Liver (tissue), 9 donors: ENCODE data around the gene DAP3. TPM values are rescaled to one million over a fixed set of nuclear protein-coding genes. Genes with fewer than 3 reads are reported as not detected.
"Not testable (repeated sequence)": the region's sequence is repeated elsewhere in the genome, so short reads cannot be mapped to it uniquely, and the experiment has no call there.

Experiments used
- DNase-seq: peaks from one replicate; pipeline ENCODE4 v3.0.0-alpha.2; 2017; ENCODE audit warnings: low spot score
- H3K27ac ChIP-seq, 2 donors: one replicate each; pipeline ENCODE4 v1.7.0; 2013; ENCODE audit warnings: inconsistent platforms in 2 of 2, low read length in 2 of 2, control low read depth in 1 of 2, low read depth in 1 of 2, mild to moderate bottlenecking in 1 of 2
- H3K27me3 ChIP-seq, 4 donors: one replicate each; pipeline versions ENCODE4 v1.6.1 to v1.7.0; 2013; ENCODE audit warnings: low read length in 3 of 4, inconsistent platforms in 1 of 4, mild to moderate bottlenecking in 1 of 4, moderate library complexity in 1 of 4; ENCODE audit not compliant: control insufficient read depth in 4 of 4, insufficient read depth in 4 of 4
- H3K36me3 ChIP-seq, 4 donors: one replicate each; pipeline versions ENCODE4 v1.6.1 to v1.7.0; 2013; ENCODE audit warnings: low read length in 3 of 4, mild to moderate bottlenecking in 3 of 4, low read depth in 1 of 4, moderate library complexity in 1 of 4; ENCODE audit not compliant: control insufficient read depth in 4 of 4, insufficient read depth in 3 of 4
- H3K4me1 ChIP-seq, 4 donors: one replicate each; pipeline versions ENCODE4 v1.6.1 to v1.7.0; 2013; ENCODE audit warnings: low read length in 3 of 4, mild to moderate bottlenecking in 3 of 4, moderate library complexity in 1 of 4; ENCODE audit not compliant: control insufficient read depth in 4 of 4, insufficient read depth in 4 of 4
- H3K4me3 ChIP-seq, 3 donors: one replicate each; pipeline versions ENCODE4 v1.6.1 to v1.7.0; 2013; ENCODE audit warnings: low read length in 3 of 3, control low read depth in 1 of 3, low read depth in 1 of 3, mild to moderate bottlenecking in 1 of 3
- H3K9ac ChIP-seq, 2 donors: one replicate each; pipeline ENCODE4 v1.7.0; 2013; ENCODE audit warnings: low read length in 2 of 2, mild to moderate bottlenecking in 2 of 2, moderate library complexity in 2 of 2, control low read depth in 1 of 2, low read depth in 1 of 2
- H3K9me3 ChIP-seq, 4 donors: one replicate each; pipeline versions ENCODE4 v1.6.1 to v1.7.0; 2013; ENCODE audit warnings: low read length in 3 of 4; ENCODE audit not compliant: control insufficient read depth in 4 of 4
- EGR1 ChIP-seq, 2 donors: IDR thresholded peaks; 2 replicates each; pipeline ENCODE4 v1.6.1; 2016 to 2018; ENCODE audit warnings: antibody characterized with exemption in 2 of 2, low read depth in 2 of 2
- HNF4A ChIP-seq, 2 donors: conservative IDR thresholded peaks; 2 replicates each; pipeline ENCODE4 v1.6.1; 2016; ENCODE audit warnings: antibody characterized with exemption in 2 of 2, mild to moderate bottlenecking in 2 of 2
- HNF4G ChIP-seq: IDR thresholded peaks from 2 replicates; pipeline ENCODE4 v1.6.1; 2016; ENCODE audit warnings: antibody characterized with exemption
- NR2F2 ChIP-seq: IDR thresholded peaks from 2 replicates; pipeline ENCODE4 v1.6.1; 2016; ENCODE audit warnings: antibody characterized with exemption
- RXRA ChIP-seq, 2 donors: IDR thresholded peaks; 2 replicates each; pipeline ENCODE4 v1.6.1; 2017 to 2018; ENCODE audit warnings: antibody characterized with exemption in 2 of 2, mild to moderate bottlenecking in 1 of 2
- WGBS: extraction: QIAGEN DNeasy Blood & Tissue Kit; methylation state at CpG from one replicate; pipeline ENCODE4 v1.1.7; 2013; 5-methylcytosine and 5-hydroxymethylcytosine counted together
- polyA plus RNA-seq, 2 donors: library from polyadenylated mRNA; stranded (reverse) in 1 of 2; unstranded in 1 of 2; fragments of 200-250 nt in 1 of 2; fragments of >200 nt in 1 of 2; fragmentation: Nextera tagmentation in 1 of 2; extraction: Ambion mirVana in 1 of 2; gene quantifications; one replicate each; pipeline versions ENCODE4 v1.2.1 to v1.2.3, GENCODE V29; 2013 to 2015
- total RNA-seq, 2 donors: library from RNA; depleted of rRNA; stranded (reverse); fragments of >200 nt; gene quantifications; one replicate each; pipeline ENCODE4 v1.2.3, GENCODE V29; 2014
- TF ChIP-seq, protein P1 (sequence below): IDR thresholded peaks from 2 replicates; pipeline ENCODE4 v1.6.1; 2016; ENCODE audit warnings: antibody characterized with exemption
- TF ChIP-seq, protein P2 (sequence below): IDR thresholded peaks from 2 replicates; pipeline ENCODE4 v1.6.1; 2016; ENCODE audit warnings: antibody characterized with exemption
- donor health status: healthy.
- donor health status: healthy.
- donor health status: healthy.
- donor health status: healthy.
- donor health status: healthy.

DAP3 gene
- total and polyA plus RNA-seq, 4 donors: 43.1 to 59.3 (median 57.3) TPM

DNA sequence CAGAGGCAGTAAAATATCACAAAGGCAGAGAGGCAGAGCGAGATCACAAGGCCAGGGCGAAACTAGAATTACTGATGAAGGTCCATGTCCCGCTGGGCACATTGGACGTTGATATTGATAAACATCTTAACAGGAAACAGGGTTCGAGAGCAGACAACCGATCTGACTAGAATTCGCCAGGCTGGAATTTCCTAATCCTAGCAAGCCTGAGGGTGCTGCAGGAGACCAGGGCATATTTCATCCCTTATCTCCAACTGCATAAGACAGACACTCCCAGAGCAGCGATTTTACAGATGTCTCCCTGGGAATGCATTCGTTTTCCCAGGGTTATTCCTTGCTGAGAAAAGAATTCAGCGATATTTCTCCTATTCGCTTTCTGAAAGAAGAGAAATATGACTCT, 8.7 kb downstream of the DAP3 start:
- H3K9ac ChIP-seq, H3K27me3 ChIP-seq, H3K36me3 ChIP-seq, H3K27ac ChIP-seq, H3K4me3 ChIP-seq, DNase-seq, H3K9me3 ChIP-seq: not testable (repeated sequence)
- 94% methylated on average over 11 of the region's 11 CpGs for WGBS
- H3K4me1 ChIP-seq: peaks cover 8 to 10% (median 9%) of the 10 kb centered on the region in 4 donors

DNA sequence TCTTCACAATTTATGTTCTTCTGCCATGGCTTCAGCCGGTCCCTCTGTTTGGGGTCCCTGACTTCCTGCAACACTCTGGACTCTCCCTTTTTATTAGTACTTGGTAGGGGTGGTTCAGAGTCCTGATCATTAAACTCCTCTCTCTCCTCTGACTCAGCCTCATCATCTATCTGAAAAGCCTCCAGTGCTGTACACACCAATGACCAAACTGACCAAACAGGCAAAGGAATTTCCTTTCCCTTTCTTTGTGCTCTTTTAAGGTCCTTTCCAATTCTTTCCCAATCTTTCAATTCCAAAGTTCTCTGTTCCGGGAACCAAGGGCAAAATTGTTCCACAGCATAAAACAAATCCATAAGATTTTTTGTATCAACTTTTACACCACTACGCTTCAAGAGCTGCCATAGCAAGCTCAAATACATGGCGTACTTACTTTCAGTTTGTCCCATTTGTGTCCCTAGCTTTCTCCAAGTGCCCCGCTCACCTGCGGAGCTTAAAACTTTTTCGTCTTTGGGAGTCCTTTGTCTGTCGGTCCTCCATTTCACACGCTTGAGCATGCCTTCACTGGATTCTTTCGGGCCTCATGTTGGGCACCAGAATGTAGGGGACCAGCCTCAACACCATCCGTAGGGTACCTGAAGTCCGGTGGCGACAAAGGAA, 9.6 kb downstream of the DAP3 start:
- H3K27ac ChIP-seq: peak overlapping the region in 1 of 2 donors; percentile 36

DNA sequence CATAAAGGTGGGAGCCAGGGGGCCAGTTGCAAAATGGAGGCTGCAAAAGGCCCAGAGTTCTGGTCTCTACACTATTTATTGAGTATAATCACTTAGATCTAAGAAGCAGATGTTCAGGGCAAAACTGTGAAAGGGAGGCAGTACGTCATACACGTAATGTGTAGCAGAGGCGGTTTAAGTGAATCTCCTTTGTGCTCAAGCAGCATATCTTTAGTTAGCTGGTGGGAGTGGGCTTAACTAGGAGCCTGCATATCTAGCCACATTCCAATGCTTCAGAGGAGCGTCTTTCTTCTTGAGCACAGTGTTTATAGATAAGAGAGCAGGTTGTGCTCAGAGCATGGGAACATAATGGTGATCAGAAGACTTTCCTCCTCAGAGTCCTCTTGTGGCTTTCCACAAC, 10.2 kb downstream of the DAP3 start:
- not testable (repeated sequence) for H3K4me3 ChIP-seq, H3K9ac ChIP-seq, DNase-seq, H3K9me3 ChIP-seq, H3K36me3 ChIP-seq, H3K27ac ChIP-seq, H3K27me3 ChIP-seq
- WGBS: 96% methylated on average over 4 of the region's 4 CpGs
- peaks cover 7 to 10% (median 8%) of the 10 kb centered on the region in 4 donors for H3K4me1 ChIP-seq

More for the DNA sequence above, 9.6 kb downstream of the DAP3 start:
- Histone ChIP-seq H3K4me3 (no peak overlapping the region), H3K4me1 (peaks cover 8 to 10% (median 9%) of the 10 kb centered on the region in 4 donors), H3K9me3 (no peaks in the 10 kb centered on the region), H3K9ac (no peak overlapping the region), H3K27me3 (no peaks in the 10 kb centered on the region), H3K36me3 (no peaks in the 10 kb centered on the region)
- WGBS: 84% methylated on average over 13 of the region's 13 CpGs
- TF ChIP-seq HNF4A (conservative IDR thresholded peaks at IDR 0.05): peak; percentile 64 to 67
- no peak for TF ChIP-seq HNF4G
- TF ChIP-seq, protein P1, sequence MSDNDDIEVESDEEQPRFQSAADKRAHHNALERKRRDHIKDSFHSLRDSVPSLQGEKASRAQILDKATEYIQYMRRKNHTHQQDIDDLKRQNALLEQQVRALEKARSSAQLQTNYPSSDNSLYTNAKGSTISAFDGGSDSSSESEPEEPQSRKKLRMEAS: no peak
- no peak for DNase-seq

DNA sequence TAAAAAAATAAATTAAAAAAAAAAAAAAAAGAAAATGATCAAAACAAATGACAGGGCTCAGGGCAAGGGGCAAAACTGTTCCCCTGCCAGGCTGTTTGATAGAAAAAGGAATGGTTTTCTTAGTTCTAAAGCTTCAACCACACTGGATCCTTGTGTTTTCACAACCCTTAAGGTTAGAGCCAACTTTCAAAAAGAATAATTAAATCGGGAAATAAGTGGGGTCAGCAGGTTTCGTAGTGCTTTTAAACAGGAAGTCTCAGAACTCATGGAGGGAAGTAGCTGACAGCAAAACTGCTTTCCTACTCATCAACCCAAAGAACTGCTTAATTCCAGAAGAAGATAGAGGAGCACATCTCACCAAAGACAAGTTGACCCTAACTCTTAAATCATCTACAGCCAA, 12.8 kb downstream of the DAP3 start:
- not testable (repeated sequence) for H3K27me3 ChIP-seq, H3K4me3 ChIP-seq, DNase-seq, H3K4me1 ChIP-seq, H3K9ac ChIP-seq, H3K27ac ChIP-seq, H3K9me3 ChIP-seq, H3K36me3 ChIP-seq
- WGBS: 49% methylated on average over 2 of the region's 2 CpGs

DNA sequence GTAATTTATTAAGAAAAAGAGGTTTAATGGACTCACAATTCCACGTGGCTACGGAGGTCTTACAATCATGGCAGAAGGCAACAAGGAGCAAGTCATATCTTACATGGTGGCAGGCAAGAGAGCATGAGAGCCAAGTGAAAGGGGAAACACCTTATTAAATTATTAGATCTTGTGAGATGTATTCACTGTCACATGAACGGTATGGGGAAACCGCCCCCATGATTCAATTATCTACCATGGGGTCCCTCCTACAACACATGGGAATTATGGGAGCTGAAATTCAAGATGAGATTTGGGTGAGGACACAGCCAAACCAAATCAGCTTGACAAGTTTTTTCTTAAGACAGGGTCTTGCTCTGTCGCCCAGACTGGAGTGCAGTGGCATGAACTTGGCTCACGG, 14.3 kb downstream of the DAP3 start:
- peaks cover 0 to 4% (median 2%) of the 10 kb centered on the region in 4 donors for H3K4me1 ChIP-seq
- no peaks in the 10 kb centered on the region for H3K27me3 ChIP-seq
- no peaks in the 10 kb centered on the region for H3K36me3 ChIP-seq
- no peaks in the 10 kb centered on the region for H3K9me3 ChIP-seq
- H3K4me3 ChIP-seq: no peak overlapping the region
- no peak for DNase-seq
- no peak overlapping the region for H3K27ac ChIP-seq
- no peak overlapping the region for H3K9ac ChIP-seq
- TF ChIP-seq EGR1 (IDR thresholded peaks at IDR 0.05; ENCODE audit: low read depth in 2 of 2) (no peak), RXRA (IDR thresholded peaks at IDR 0.05) (no peak), NR2F2 (no peak)
- TF ChIP-seq, protein P2, sequence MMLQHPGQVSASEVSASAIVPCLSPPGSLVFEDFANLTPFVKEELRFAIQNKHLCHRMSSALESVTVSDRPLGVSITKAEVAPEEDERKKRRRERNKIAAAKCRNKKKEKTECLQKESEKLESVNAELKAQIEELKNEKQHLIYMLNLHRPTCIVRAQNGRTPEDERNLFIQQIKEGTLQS: no peak
- 96% methylated on average over 6 of the region's 6 CpGs for WGBS

DNA sequence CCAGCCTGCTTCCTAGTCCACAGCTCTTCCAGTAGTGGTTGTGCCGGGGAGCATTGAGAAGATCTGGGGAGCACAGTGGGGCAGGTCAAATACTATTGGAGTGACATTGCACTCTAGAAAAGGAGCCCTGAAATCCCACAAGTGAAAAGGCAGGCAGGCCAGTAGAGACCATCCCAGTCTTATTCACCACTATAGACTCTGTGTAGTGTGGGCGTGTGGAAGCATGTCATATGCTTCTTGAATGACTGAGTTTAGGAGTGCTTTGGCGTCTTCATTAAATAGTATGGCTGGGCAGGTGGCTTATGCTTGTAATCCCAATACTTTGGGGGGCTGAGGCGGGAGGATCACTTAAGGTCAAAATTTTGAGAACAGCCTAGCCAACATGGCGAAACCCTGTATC, 15.5 kb downstream of the DAP3 start:
- not testable (repeated sequence) for H3K9ac ChIP-seq, H3K36me3 ChIP-seq, H3K27me3 ChIP-seq, H3K4me1 ChIP-seq, H3K27ac ChIP-seq, DNase-seq, H3K9me3 ChIP-seq, H3K4me3 ChIP-seq
- WGBS: 99% methylated on average over 5 of the region's 5 CpGs
